AG09319 (cell line): ENCODE measurements around the gene ARHGAP26.

Source experiments
- DNase-seq: peaks from one replicate; pipeline ENCODE4 v3.0.0-alpha.2; 2010; ENCODE audit warnings: low read depth; ENCODE audit errors: extremely low read depth
- CTCF ChIP-seq: IDR thresholded peaks from 2 replicates; pipeline ENCODE4 v1.5.1; 2011; ENCODE audit warnings: low read depth, mild to moderate bottlenecking, inconsistent platforms, low read length, moderate library complexity

The ARHGAP26 gene

DNA sequence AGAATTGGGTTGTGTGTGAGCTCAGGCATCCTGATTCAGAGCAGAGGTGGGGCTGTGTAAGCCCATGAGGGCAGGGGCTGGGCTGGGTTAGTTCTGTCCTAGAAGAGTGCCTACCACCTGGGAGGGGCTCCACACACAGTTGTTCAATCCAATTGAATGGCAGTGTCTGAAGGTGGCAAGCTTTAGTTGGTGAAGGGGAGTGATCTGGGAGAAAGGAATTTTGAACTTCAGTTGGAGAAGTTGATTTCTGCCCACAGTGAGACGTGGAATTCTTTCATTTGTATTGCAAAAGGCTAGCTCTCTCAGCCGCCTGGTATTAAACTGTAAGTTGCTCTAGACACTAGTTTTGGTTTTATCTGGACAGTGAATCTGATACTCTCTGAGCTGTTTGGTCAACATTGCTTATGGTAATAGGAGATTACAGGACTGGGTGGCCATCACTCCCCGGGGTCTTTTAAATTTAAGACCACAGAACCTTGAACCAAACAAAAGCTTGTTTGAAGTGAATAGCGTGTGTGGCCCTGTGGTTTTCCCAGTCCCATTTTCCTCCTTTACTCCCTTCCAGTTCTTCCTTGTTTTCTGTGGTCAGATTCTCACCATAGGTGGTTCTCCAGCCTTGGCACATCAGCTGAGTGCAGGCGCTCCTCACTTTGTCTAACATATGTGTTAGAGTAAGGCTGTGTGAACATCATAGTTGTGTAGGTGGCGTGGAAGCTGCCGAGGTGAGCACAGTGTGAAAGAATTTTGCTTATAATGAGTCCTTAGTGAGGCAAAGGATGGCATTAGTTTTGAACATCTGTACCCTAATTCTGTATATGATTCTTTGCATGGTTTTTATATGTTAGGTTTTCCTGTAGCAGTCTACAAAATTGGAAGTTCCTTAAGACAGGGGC lies 78.0 kb downstream of the ARHGAP26 start:
- DNase-seq = no peak
- TF ChIP-seq CTCF = no peak

DNA sequence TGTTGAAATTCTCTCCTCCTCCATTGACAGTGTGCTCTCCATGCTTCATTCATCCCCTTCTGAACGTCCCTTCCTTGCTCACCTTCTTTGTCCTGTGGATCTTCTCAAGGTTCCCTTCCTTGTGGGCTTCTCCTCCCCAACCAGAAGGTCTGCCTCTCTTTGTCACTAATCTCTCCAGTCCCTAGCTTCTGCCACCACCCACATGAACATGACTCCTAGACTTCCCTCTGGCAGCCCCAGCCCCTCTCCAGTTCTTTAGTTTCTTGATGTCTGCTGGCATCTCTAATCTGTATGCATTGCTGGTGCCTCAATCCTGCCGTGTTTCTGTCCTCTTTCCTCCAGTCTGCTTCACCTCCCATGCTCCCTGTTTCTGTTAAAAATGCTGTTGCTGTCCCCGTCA lies 79.3 kb downstream of the ARHGAP26 start:
- TF ChIP-seq CTCF = no peak
- DNase-seq = no peak

DNA sequence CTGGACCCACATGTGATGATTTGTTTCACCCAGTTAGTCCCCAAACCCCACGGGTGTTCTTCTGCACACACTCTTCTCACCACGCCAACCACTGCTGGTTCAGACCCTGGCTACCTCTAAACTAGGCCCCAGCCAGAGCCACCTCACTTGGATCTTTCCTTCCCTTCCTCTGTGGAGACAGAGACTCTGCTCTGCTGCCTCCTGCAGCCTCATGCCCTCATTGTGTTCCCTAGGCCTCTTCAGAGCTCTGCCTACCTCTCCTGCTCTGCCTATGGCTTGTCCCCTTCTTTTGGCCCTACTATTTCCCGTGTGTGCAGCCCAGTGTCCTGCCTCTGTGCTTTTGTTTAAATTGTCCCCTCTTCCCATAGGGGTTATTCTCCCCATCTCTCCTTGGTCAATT lies 79.7 kb downstream of the ARHGAP26 start:
- no peak for TF ChIP-seq CTCF
- DNase-seq = no peak

DNA sequence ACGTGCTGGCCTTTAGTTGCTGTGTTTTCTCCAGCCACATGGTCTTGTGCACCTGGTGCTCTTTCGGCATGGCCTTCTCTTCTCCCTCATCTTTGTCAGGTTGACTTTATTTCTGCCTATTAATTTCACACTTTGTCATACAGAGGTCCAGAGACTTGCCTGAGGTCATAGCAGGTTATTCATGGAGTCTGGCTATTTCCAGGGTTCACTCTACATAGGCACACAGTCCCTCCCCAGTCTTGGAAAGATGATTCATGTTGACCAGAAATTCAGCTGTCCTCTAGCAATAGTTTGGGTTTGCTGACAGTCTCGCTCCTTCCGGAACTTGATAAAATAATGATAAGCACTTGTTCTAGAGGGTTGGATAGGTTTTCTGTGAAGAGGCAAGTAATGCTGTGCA lies 81.6 kb downstream of the ARHGAP26 start:
- no peak for TF ChIP-seq CTCF
- no peak for DNase-seq

DNA sequence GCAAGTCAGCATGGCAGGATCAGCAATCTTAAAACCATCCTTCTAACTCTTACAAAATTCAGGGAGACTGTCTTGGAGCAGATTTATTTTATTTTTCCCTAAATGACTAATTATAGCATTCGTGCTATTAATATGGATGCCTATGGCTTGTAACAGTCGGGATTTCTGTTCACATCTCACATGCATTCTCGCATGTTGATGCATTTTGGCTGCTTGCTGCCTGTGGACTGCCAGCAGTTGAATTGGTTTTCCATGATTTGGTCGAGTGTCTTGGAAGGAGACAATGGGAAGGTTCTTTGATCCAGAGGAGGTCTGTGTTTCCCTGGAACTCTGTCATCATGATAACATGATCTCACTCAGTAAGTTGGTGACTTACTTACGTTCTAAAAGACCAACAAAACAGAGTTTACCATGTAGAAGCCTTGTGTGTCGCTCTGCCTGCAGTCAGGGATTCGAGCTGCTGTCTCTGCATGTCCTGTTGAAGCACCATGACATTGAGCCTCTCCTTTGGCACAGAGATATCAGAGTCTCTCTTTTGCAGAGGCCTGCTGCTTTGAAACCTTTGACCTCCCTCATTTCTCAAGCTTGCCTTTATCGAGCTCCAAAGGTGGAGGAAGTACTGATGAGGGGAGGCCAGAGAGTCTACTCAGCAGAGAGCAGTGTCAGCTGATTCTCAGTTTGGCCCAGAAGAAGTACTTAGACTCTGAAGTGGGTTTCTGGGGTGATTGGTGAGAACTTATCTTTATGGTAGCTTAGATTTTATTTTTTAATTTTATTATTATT lies 82.4 kb downstream of the ARHGAP26 start:
- no peak for TF ChIP-seq CTCF
- DNase-seq = no peak

- DNase-seq = no peak
- TF ChIP-seq CTCF = no peak
Observed at GRCh38 chr5:142853682-142854081, 83.5 kb downstream of the ARHGAP26 start.

DNA sequence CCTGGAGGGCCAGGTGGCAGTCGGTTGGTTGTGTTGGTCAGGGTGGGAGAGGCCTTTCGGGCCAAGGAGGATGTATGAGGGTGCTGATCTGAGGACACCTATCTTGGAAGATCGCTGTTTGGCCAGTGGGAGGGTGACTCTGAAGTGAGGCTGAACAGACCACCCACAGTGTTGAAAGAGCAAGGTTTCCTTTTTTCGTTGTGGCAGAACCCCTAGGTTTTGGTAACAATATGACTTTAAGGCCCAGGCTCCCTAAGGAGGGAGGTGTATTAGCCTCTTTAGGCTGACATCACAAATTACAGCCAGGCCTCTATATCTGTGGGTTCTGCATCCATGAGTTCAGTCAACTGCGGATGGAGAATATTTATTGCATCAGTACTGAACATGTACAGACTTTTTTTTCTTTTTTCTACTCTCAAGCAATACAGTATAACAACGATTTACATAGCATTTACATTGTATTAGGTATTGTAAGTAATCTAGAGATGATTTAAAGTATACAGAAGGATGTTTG lies 86.1 kb downstream of the ARHGAP26 start:
- DNase-seq = no peak
- no peak for TF ChIP-seq CTCF
